Inflammatory macrophage (primary cell): ENCODE results near the gene SAXO2.
"Not testable (repeated sequence)": the region's sequence is repeated elsewhere in the genome, so short reads cannot be mapped to it uniquely, and the experiment has no call there.

ENCODE experiments used
- DNase-seq, 2 donors: peaks; one replicate each; pipeline ENCODE4 v3.0.0-alpha.2; 2020 to 2022

Gene SAXO2

DNA sequence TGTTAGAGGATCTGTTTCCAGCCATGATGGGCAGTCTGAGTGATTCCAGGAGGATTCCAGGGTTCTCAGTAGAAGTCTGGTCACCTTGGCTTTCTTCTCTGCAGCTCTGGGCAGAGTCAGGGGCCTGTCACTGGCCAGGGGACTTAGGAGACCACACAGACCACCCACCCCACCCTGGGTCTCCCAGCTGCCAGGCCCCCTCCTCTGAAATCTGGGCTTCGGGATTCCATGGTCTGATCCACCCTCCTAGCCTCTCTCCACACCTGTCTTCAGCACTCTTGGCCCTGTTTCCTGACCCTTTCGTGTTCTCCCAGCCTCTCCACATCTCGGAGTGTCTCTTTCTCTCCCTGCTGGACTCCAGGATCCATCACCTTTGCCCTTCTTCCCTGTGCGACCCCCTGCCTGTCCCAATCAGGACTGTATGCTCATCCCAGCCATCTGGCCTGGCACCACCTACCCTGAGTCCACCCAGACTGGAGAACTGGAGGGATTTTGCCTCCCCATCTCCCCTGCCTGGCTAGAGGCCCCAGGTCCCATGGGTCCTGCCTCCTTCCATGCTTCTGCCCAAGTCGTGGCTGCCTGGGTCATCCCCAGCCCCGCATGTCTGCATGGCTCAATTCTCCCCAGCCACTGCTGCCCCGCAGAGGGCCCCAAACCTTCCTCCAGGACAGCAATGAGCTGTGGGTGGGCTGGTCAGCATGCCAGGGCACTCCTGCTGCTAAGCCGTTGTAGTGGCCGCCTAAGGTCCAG, 52.3 kb downstream of the SAXO2 start:
- no peak for DNase-seq

DNA sequence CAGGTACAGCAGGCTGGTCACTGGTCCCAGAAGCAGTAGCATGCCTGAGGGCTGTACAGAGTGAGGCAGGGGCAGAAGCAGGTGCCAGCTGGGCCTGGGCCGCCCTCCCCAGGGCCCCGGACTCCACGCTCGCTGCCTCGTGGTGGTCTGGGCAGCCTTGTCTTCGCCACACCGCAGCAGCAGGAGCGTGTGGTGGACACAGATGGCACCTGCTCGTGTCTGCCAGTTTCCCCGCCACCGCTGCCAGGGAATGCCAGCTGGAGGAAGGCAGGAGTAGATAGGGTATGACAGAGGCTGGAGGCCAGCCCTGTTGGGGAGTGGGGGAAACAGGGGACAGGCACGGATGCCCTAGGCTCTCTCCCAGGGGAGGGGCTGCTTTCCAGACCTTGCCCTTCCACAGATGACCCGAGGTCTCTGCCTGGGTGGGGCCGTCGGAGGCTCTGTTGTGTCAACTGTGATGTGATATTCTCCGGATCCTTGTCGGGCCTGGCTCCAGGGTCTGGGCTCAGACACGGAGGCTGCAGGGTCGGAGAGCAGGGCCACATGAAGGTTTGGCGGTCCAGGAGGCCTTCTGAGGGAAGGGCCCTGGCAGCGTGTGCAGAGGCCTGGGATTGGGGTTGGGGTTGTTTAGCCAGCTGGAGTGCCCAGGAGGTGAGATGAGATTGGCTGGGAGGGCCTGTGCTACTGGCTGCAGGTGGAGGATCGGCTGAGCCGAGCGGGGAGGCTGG, 53.1 kb downstream of the SAXO2 start:
- DNase-seq, result no peak

DNA sequence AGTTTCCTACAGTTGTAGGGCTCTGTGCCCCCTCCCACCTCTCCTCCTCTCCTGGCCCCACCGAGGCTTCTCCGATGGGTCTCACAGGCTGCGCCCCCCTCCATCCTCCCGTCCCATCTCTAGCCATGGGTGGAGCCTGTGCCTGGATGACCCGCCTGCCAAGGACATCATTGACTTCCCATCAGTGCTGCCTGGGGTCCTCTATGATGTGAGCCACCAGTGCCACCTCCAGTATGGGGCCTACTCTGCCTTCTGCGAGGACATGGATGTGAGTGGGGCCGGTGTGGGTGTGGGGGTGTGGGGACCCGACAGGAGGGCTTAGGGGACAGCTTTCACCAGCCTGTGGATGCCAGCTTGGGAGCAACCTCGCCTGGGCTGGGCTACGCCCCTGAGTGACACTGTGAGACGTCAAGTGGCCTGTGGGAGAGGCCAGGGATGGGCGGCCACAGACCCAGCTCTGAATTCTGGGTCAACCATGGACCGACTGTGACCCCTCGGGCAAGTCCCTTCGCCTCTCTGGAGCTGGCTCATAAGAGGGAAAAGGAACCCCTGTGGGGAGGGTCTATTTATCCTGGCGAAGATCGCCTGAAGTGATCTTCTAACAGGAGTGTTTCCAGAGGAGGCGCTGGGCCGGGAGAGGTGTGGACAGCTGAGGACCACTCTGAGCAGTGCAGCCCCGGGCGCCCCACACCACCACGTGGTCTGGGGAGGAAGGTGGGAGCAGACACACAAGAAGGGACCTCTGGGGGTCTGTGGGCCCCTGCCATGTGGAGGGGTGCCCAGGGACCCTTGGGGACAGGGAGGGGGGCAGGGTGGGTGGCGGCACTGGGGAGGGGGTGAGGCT, 53.9 kb downstream of the SAXO2 start:
- not testable (repeated sequence) for DNase-seq

DNA sequence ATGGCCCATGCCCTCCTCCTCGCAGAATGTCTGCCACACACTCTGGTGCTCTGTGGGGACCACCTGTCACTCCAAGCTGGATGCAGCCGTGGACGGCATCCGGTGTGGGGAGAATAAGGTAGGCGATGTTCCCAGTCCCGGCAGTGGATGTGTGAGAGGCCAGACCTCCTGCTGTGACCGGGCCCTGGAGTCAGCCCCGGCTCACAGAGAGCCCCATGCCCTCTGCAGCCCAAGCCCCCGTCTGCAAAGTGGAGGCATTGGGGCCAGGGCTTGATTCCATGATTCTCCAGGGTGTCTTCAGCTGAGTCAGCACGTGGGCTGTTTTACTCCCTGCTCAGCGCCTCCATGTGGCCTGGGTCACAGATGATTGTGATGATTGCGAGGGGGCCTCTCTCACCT, 54.5 kb downstream of the SAXO2 start:
- no peak for DNase-seq

DNA sequence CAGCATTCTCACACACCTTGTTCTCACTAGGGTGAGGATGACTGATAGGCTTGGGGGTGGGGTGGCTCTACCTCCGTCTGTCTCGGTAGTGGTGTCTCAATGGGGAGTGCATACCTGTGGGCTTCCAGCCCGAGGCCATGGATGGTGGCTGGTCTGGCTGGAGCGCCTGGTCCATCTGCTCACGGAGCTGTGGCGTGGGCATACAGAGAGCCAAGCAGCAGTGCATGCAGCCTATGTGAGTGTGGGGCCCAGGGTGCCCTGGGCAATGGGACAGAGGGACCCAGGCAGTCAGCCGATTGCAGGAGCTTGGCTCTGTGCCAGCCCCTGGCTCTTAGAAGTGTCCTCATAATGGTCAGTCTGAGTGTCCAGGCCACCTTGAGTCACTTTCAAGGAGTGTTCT, 54.9 kb downstream of the SAXO2 start:
- not testable (repeated sequence) for DNase-seq

GRCh38 chr15:82318281-82318680, 55.7 kb downstream of the SAXO2 start:
- DNase-seq, result not testable (repeated sequence)

DNA sequence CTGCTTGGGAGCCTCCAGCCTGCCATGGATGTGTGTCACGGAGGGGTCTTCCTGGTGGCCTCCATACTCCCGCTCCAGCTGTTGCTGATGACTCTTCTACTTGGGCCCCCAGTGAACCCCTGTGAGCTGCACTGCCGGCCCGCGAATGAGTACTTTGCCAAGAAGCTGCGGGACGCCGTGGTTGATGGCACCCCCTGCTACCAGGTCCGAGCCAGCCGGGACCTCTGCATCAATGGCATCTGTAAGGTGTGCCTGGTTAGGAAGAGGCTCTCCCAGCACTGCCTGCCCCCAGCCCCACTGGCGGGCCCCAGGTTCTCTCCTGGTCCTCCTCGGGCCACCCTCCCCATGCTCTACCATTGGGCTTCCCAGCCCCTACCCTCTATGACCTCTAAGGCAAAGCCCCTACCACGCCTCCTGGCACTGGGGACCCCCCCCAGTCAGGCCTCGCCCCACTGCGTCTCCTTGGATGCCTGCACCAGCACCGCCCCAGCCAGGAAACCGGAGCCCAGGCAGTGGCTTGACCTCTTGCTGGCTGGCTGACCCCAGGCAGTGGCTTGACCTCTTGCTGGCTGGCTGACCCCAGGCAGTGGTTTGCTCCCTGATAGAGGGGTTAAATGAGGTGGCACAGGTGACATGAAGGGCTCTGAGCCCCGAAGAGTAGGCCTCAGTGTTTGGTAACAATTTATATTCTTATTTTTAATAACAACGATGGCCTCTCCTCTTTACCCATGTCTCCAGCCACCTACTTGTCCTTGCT, 57.1 kb downstream of the SAXO2 start:
- DNase-seq, result not testable (repeated sequence)

DNA sequence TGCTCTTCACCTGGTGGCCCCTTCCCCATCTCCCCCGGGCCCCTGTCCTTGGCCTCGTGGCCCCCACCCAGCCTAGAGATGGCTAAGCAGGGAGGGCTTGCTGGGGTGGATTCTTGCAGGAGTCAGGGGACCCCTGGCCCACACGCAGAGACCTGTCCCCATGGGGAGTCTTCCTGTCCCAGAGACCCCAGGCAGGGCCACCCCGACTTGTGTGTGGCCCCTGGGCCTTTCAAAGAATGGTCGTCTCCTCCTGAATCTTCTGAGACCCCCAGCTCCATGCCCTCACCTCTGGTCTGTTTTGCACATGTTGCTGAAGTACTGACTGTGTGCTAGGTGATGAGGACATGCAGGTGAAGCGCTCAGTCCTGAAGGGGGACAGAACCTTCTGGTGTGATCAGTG, 58.2 kb downstream of the SAXO2 start:
- not testable (repeated sequence) for DNase-seq

- DNase-seq, result not testable (repeated sequence)
Measured at GRCh38 chr15:82322488-82322887, 59.9 kb downstream of the SAXO2 start.

DNA sequence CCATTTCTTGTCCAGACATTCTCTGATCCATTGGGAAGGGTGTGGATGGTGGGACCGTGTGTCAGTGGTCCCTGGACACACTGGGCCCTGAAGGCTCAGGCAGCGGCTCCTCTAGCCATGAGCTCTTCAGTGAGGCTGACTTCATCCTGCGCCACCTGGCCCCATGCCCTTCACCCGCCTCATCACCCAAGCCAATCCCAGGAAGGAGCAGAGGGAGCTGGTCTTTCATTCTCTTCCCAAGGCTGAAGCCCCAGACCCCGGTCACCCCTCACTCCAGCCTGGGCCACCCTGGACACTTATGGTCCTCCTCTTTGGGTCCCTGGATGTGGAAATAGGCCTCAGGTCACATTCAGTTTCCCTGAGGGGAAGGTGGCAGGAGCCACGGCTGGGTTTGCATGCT, 62.2 kb downstream of the SAXO2 start:
- DNase-seq, result not testable (repeated sequence)

- DNase-seq, result not testable (repeated sequence)
Measured at GRCh38 chr15:82325646-82326045, 63.0 kb downstream of the SAXO2 start.

DNA sequence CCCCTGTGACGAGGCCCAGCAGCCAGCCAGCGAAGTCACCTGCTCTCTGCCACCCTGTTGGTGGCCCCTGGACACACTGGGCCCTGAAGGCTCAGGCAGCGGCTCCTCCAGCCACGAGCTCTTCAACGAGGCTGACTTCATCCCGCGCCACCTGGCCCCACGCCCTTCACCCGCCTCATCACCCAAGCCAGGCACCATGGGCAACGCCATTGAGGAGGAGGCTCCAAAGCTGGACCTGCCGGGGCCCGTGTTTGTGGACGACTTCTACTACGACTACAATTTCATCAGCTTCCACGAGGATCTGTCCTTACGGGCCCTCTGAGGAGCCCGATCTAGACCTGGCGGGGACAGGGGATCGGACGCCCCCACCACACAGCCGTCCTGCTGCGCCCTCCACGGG, 64.3 kb downstream of the SAXO2 start:
- not testable (repeated sequence) for DNase-seq

- DNase-seq, result not testable (repeated sequence)
Measured at GRCh38 chr15:82327372-82327771, 64.8 kb downstream of the SAXO2 start.

- DNase-seq, result not testable (repeated sequence)
Measured at GRCh38 chr15:82329039-82329438, 66.4 kb downstream of the SAXO2 start.

- not testable (repeated sequence) for DNase-seq
Measured at GRCh38 chr15:82330921-82331320, 68.3 kb downstream of the SAXO2 start.

GRCh38 chr15:82331576-82332304, 69.1 kb downstream of the SAXO2 start:
- not testable (repeated sequence) for DNase-seq

- DNase-seq, result not testable (repeated sequence)
Measured at GRCh38 chr15:82332711-82333602, 70.3 kb downstream of the SAXO2 start.

DNA sequence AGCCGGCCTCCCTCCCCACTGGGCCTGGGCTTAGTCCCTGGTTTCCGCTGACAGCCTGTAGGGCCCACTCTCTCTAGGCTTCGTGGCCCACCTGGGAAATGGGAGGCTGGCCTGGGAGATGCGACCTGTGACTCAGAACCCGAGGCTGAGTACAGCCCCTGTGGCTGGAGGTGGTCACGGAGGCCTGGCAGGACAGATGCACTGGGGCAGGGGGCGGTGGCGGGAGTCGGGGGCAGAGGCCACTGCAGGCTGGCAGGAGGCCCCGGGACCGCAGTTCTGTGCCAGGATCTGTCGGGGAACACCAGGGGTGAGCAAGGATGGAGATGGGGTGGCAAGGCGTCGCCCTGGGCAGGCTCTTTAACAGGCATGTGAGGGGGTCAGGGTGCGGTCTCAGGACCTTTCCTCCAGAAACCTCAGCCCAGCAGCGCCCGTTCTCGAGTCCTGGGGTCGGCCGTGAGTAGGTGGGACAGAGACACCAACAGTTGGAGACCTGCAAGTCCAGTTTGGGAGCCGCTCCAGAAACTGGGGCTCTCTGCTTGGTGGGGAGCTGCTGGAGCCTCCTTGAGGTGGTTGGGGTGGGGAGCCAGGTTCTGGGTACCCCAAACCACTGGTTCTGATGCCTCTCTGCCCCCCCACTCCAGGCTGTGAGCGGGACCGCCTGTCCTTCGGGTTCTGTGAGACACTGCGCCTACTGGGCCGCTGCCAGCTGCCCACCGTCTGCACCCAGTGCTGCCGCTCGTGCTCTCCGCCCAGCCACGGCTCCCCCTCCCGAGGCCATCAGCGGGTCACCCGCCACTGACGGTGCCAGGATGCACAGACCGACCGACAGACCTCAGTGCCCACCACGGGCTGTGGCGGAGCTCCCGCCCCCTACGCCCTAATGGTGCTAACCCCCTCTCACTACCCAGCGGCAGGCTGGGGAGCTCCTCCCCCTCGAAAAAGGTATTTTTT, 71.3 kb downstream of the SAXO2 start:
- DNase-seq, result not testable (repeated sequence)
